ENCODE measurements around the gene UNC13C.

- TF ChIP-seq CTCF (IDR thresholded peaks at IDR 0.05) (no peak), POLR2AphosphoS5 (IDR thresholded peaks at IDR 0.05) (no peak), POLR2A (IDR thresholded peaks at IDR 0.05) (no peak)
These were observed 681.4 kb downstream of the UNC13C start for GRCh38 chr15:54659646-54660045.
